Erythroblast (primary cell): ENCODE measurements around the gene TP53BP2.
A peak's percentile ranks its signal among the peaks of the same experiment; 100 is the strongest.

ENCODE experiments used
- DNase-seq, 2 experiments: peaks; one replicate each; lab custom pipeline; 2025; lab: John Stamatoyannopoulos, UW
- GATA1 ChIP-seq: IDR thresholded peaks from 2 replicates; pipeline ENCODE4 v1.6.1; 2011; ENCODE audit warnings: low read depth, mild to moderate bottlenecking, control low read depth, low read length, moderate library complexity
- POLR2A ChIP-seq: IDR thresholded peaks from 2 replicates; pipeline ENCODE4 v1.6.1; 2011; ENCODE audit warnings: mild to moderate bottlenecking, low read length

TP53BP2 gene

GRCh38 chr1:223770621-223771315 lies 75.0 kb downstream of the TP53BP2 start:
- DNase-seq, result no peak

GRCh38 chr1:223765719-223766340 lies 79.9 kb downstream of the TP53BP2 start:
- no peak for DNase-seq
- TF ChIP-seq POLR2A, result no peak

More at GRCh38 chr1:223770621-223771315, 75.0 kb downstream of the TP53BP2 start:
- TF ChIP-seq GATA1 (no peak), POLR2A (no peak)

GRCh38 chr1:223765036-223765718 lies 80.6 kb downstream of the TP53BP2 start:
- no peak for TF ChIP-seq GATA1
- no peak for TF ChIP-seq POLR2A
- DNase-seq, result peak in 1 of 2 experiments; percentile 31

DNA sequence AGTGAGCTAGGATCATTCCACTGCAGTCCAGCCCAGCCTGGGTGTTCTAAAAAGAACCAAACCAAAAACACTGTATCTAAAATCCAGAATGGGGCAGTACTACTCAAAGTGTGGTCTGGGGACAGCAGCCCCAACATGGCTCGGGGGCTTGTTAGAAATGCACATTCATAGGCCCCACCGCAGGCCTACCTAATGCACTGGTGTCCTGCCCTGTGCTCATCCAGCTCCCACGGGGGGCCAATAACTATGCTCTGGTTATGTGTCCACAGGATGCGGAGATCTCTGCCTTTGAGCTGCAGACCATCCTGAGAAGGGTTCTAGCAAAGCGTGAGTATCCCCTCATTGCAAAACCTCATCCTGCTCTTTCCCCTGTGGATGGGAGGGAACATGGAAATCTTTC lies 81.9 kb downstream of the TP53BP2 start:
- no peak for DNase-seq
- TF ChIP-seq POLR2A, result no peak
- no peak for TF ChIP-seq GATA1

- TF ChIP-seq GATA1 (no peak), POLR2A (no peak)
- no peak for DNase-seq
Measured at GRCh38 chr1:223763251-223763650, 82.5 kb downstream of the TP53BP2 start.

GRCh38 chr1:223761411-223761810 lies 84.3 kb downstream of the TP53BP2 start:
- no peak for TF ChIP-seq POLR2A
- TF ChIP-seq GATA1, result no peak
- DNase-seq, result no peak

- no peak for TF ChIP-seq GATA1
- no peak for TF ChIP-seq POLR2A
- no peak for DNase-seq
Measured at GRCh38 chr1:223760833-223761232, 84.9 kb downstream of the TP53BP2 start.

DNA sequence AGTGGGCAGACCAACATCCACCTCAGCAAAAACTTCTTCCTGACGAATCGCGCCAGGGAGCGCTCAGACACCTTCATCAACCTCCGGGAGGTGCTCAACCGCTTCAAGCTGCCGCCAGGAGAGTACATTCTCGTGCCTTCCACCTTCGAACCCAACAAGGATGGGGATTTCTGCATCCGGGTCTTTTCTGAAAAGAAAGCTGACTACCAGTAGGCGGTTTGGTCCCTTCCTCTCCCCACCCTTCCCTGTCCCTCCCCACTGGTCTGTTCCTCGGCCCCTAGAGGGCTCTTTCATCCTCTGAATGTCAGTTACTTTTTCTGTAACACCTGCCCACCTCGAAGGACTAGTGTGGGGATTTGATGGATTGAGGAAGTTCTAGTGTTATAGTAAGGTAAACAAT lies 86.5 kb downstream of the TP53BP2 start:
- TF ChIP-seq POLR2A (no peak), GATA1 (no peak)

DNA sequence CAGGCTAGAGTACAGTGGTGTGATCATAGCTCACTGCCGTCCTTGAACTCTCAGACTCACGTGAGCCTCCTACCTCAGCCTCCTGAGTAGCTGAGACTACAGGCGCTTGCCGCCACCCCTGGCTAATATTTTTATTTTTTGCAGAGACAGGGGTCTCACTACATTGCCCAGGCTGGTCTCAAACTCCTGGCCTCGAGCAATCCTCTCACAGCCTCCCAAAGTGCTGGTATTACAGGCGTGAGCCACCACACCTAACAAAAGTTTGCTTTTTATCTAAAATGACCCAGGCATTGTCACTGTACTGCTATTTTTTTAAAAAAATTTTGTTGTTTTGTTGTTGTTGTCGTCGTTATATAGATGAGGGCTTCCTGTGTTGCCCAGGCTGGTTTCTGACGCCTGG lies 87.0 kb downstream of the TP53BP2 start:
- no peak for TF ChIP-seq GATA1
- TF ChIP-seq POLR2A, result no peak
- no peak for DNase-seq

More for the DNA sequence above, 86.5 kb downstream of the TP53BP2 start:
- DNase-seq, result no peak

GRCh38 chr1:223756806-223757700 lies 88.7 kb downstream of the TP53BP2 start:
- TF ChIP-seq GATA1, result no peak
- TF ChIP-seq POLR2A, result no peak

DNA sequence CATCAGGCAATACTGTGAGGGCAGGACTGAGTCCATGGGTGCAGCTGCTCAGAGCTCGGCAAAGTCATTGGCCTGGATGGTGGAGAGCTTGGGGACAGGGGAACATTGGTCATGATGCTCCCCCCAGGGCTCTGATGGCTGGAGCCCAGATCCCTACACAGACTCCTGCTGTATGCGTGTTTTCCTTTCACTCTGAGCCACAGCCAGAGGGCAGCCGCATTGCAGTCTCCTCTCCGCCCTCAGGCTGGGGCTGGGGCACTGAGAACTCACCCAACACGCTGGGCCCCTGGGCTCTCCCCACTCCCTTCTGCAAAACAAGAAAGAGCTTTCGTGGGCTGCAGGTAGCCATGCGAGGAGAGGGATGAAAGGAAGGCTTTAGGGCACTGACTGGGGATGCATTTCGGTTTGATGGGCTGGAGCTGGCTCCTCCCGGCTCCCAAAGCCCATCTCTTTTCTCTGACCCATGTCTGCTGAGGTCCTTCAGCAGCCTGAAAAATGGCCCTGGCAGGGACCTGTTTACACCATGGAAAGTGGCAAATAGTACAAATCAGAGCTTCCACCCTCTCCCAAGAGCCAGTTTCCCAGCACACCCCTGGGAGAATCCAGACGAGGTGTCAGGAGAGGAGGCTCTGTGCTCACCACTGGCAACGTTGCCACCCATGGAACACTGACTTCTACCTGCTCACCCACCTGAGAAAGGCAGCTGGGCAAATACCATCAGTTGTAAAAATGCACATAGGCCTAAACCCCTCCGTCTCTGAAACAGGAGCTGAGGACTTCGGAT lies 89.6 kb downstream of the TP53BP2 start:
- no peak for DNase-seq
- no peak for TF ChIP-seq POLR2A
- no peak for TF ChIP-seq GATA1

More at GRCh38 chr1:223756806-223757700, 88.7 kb downstream of the TP53BP2 start:
- no peak for DNase-seq

- DNase-seq, result no peak
- TF ChIP-seq GATA1, result no peak
- TF ChIP-seq POLR2A, result no peak
Measured at GRCh38 chr1:223755432-223755792, 90.3 kb downstream of the TP53BP2 start.

GRCh38 chr1:223754681-223755431 lies 90.9 kb downstream of the TP53BP2 start:
- no peak for TF ChIP-seq GATA1
- TF ChIP-seq POLR2A, result no peak
- DNase-seq, result no peak
